NOMO-1 treated with dmso at 0.1 percent for 144 hours (cell line): ENCODE data around the gene ADCY5.
"Not testable (repeated sequence)": the region's sequence is repeated elsewhere in the genome, so short reads cannot be mapped to it uniquely, and the experiment has no call there.

Experiments
- DNase-seq: peaks from one replicate; lab custom pipeline; 2025; ENCODE audit not compliant: unreplicated experiment; lab: John Stamatoyannopoulos, UW

Gene ADCY5

DNA sequence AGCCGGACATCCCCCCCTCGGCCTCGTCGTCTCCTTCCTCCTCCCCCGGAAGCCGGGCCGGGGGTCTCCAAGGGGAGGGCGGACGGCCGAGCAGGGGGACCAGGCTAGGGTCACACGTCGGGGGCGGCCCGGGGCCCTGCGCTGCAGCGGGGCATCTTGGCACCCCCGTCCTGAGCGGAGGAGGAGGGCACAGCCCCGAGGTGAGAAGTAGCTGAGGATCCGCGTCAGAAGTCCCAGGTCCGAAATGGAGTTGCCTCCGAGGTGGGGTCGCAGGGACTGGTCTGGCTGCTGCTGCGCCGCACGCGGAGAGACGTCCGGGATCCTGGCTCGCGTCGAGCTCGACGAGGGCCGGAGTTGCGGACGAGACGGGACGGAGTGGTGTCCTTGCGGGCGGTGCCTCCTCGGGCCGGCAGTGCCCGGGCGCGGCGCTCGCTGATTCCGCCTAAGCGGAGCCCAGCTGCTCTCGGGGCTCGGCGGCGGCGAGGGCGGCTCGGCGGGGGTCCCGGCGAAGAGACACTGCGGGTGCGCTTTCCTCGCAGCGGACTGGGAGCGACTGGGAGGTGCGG lies at the start of gene ADCY5:
ADCY5 (minus strand) TSS at position 555 of the 566 bp plus-strand sequence; CDS start at position 10, 545 bp downstream.
- DNase-seq = no peak

DNA sequence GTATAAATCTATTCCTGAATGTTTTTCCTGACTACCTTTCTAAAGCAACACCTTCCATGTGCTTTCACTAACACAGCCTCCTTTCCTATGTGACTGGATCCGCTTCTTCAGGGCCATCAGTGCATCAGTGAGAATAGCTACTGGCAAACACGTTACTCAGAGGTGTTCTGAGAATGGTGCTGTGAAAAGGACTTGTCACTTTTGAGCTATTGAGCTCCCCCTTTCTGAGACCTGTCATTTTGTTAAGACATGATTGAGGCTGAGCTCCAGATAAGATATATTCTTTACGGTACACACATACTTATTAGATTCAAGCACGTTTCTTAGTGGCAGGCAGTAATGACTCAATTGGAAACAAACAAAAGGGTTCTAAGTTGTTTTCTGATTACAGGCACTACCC lies 45.0 kb upstream of the ADCY5 start:
- DNase-seq = no peak

DNA sequence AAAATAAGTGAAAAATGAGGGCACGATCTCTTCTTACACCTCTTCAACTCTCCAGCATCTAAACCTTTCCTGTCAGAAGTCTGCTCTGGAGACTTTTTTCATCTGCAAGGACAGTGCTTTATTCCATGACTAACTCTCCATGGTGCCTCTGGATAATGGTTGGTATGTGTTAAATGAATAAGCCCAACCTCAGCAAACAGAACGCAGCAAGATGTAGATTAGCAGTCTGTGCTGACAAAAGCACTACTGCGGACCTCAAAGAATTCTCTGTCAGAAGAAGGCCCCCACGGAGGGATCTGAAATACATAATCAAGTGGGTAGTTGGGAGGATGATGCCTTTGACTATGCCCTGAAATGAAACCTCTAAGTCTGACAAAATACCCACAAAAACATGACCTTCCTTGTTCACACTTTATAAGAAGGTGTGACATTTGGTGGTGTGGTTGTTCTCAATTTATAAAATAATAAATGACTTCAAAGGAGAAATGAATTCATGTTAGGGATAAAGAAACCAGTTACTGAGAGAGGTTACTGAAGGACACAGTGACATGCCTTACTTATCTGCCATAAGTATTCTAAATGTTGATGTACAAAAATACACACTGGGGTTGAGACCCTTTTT lies 43.2 kb upstream of the ADCY5 start:
- no peak for DNase-seq

DNA sequence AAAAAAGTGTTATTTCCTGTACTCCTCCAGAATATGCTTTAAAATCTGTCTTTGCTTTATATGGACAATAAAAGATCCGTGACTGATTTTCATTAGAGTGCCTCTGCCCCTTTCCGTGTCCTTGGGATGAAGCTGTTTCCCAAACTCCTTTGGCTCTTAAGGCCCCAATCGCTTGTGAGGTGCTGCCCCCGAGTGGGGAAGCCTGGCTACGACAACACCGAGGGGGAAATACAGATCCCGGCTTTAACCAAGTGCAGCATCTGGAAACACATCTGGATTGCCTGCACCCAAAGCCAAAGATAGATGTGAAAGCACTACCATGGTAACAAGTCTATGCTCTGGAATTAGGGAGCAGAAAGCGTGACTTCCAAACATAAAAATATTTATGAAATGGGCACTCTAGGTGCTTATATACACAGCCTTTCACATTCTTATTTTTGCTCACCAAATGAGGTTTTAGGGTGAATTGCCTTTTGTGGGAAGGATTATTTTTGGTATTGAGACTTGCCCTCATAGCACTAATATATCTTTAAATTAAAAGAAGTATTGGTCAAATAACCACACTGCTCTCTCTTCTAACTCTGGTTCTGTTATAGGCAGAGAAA lies 40.6 kb upstream of the ADCY5 start:
- DNase-seq = peak; percentile 2

DNA sequence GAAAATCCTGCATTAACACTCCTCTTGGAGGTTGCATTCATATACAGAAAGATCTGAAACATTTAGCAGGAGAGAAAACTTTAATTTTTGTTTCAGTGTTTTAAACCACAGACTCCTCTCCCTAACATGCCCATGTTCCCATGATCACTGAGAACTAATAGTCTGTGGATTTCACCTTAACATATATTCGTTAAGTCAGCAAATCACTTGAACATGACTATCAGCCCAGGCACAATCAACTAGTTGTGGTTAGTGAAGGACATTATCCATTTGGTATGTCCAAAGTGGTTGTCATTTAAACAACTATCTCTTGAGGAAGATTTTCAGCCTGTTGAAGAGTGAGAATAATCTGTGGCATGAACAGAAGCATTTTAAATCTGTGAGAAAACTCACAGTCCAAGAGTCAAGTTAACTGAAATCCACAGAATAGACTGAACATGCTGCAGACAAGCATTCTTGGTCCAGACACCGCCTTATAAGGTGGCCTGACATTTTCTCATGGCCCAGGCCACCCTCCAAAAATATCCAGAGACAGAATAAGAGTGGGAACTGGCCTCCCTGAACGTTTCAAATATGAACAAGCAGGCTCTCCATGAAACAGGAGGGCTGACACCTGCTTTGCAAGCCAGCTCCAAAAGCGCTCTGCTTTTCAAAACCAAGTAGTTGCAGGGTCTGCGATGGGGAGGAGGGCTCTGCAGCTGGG lies 39.9 kb upstream of the ADCY5 start:
- DNase-seq = no peak

DNA sequence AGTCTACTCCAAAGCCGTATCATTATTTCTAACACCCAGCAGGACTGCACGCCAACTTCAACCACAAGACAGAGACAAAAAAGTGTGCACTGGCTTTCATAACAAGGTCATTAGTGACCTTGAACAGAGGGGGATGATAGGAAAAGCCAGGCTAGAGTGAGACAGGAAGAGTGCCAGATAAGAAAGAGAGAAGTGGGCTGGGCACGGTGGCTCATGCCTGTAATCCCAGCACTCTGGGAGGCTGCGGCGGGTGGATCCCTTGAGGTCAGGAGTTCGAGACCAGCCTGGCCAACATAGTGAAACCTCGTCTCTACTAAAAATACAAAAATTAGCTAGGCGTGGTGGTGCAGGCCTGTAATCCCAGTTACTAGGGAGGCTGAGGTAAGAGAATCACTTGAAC lies 38.2 kb upstream of the ADCY5 start:
- DNase-seq = not testable (repeated sequence)

DNA sequence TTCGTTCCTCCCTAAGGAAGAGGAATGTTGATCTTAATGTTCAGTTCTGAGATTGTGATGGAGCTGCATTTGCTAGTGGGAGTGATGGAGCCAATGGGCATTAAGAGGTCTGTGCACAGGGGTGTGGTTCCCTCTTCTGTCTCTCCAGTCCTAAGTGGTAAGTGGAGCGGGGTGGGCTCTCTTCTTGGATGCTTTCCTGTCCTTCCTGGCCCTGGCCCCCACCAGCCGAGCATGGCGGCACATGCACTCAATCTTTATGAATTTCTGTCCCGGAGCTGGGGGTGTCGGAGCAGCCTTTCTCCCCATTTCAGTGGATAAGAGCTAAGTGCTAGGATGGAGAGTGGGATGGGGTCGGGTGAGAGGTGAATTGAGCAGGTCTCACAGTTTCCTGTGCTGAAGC lies 37.6 kb upstream of the ADCY5 start:
- DNase-seq = no peak

DNA sequence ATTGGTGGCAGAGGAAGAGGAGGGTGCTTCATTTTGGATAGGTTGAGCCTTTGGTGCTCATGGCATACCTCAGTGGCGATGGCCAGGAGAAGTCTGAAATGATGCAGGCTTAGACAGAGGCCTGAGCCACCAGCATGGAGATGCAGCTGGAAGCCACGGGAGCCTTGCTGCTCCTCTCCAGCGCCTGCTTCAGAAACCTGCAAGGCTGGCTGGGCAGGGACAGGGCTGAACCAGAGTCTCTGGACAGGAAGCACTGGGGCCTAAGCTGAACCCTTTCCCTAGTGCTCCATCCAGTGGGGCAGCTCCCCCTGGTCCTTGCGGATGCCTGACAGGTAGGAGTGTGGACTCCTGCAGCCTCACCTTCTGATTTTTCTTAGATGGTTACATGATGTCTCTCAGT lies 36.7 kb upstream of the ADCY5 start:
- DNase-seq = no peak

DNA sequence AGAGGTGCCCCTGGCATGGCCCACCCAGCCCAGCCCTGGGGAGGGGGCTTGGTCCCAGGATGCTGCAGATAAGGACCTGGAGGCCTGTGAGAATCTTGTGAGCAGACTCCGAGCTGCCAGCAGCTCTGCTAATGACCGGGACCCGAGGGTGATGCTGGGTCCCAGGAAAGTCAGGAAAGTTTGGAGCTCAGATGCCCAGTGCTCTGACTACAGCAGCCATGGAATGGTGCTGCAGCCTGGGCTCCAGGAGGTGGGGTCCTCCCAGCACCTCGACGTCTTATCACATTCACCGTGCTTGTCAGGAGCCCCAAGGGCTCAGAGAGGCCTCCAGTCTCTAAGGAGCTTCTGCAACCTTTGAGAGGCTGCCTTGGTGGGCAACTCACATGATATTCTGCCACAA lies 34.3 kb upstream of the ADCY5 start:
- no peak for DNase-seq

DNA sequence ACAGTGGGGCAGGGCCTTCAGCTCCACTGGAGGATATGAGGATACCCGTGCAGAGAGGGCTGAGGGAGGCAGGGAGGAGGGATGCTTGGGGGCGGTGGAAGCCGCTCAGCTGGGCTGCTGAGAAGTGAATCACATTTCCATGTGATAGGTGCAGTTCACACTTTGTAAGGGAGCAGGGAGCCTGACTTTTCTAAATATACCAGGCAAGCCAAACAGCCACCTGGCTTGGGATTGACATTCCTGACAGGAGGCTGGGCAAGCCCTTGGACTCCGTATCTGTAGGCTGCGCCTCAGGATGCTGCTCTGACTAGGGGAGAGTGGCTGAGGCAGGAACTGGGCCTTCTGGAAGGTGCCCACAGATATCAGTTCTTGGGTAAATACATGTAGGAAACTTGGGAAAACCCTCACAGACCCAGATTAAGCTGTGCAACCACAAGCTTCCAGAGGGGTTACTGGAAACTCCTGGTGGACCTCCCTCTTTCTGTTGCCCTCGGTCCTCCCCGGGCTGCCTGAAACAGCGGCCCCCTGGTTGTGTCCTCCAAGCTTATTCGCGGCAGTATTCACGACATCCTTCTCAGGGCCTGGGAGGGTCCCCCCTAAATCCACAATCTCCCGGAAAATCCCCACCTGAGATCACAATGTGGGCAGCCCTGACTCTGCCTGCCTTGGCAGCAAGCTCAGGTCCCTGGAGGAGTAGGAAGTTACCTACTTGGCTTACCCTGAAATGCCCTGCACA lies 33.0 kb upstream of the ADCY5 start:
- no peak for DNase-seq

DNA sequence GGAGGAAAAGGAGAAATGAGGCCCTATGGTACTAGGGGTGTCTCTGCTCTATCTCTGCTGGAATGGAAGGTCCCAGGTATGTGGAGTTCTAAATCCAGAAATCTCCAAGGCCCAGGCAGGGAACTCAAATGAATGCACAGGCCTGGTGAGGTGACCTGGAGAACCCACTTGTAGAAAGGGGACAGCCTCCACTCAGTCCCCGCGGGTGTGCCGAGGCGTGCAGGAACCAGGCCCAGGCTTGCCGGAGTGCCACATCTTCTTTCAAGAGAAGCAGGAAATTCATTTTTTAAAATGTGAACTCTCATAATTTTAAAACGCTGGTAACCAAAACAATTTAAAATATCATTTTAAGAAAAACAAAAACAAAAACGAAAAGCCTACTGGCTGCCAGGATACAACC lies 32.2 kb upstream of the ADCY5 start:
- no peak for DNase-seq

DNA sequence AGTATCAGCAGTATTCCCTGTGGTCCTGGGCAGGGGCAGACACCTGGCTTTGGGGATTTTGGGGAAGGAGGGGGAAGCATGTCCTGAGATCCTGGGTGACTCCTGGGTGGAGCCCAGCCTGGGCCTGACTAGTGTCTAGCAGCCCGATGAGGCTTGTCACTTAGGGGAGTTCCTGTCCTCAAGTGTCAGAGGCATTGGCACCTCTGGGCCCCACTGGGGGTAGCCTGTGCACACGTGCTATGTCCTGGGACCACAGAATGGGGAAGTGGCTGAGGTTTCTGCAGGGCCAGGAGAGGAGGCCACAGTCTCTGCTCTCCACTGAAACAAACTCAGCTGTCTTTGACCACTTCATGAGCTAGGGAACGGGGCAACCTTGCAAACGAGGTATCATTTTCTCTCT lies 31.5 kb upstream of the ADCY5 start:
- DNase-seq = no peak

DNA sequence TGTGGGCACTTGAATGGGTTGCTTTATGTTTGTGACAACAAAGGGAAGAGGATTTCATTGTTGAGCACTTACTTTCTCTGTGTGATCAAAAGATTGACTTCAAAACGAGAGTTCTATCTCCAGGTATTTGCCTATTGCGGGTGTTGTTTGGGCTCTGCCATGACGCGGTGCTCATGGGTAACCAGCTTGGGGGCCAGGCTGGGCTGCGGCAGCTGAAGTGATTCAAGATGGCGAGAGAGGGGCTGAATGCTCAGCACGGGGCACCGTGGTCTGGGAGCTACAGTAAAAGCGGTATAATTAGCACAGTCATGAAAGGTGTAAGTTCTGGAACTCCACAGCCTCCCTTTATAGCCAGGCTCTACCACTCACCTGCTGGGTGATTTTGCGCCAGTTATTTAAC lies 31.0 kb upstream of the ADCY5 start:
- no peak for DNase-seq

DNA sequence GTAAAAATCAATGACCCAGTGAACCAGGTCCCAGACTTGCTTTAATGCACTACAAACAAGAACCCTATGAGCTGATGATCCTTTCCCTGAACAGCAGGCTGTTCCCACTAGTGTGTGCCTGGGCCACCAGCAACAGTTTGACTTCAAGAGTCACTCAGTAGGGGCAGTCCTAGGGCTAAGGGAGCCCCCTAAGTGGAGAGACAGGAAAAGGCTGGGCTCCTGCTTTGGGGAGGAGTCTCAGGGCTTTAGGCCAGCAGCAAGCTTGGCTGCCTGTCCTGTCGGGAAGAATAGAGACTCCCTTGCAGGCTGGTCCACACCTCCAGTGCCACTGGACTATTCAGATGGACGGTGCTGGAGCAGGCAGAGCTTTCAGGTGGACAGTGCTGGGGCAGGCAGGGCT lies 29.4 kb upstream of the ADCY5 start:
- DNase-seq = no peak

DNA sequence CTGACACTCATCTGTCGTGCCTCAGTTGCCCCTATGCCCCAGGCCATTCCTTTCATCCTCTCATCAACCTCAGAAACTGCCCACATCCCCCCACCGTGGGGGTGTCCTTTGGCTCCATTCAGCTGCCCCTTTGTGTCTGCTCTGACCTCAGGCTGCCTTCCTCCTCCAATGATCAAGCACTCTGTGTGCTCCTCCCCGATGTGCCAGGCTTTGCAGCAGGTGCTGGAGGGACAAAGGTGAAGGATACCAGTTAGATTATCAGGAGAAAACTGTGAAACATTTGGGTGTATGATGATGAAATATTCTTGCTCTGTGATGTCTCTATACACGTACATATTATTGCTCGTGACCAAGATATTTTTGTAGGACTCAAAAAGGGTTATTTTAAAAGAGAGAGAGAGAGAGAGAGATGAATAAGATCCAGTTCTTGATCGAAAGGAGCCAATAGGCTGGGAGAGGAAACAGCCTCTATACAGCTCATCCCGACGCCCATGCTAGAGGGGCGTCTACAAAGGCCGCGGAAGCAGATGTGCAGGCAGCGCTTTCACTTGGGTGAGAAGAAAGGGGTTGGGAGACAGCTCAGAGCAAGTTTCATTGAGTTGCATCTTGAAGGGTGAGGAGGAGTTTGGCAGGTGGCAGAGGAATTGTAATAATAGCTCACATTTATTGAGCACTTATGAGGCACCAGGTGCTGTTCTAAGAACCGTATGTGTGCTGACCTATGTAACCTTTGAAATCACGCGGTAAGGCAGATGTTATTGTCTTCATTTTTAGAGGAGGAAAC lies 28.3 kb upstream of the ADCY5 start:
- no peak for DNase-seq

DNA sequence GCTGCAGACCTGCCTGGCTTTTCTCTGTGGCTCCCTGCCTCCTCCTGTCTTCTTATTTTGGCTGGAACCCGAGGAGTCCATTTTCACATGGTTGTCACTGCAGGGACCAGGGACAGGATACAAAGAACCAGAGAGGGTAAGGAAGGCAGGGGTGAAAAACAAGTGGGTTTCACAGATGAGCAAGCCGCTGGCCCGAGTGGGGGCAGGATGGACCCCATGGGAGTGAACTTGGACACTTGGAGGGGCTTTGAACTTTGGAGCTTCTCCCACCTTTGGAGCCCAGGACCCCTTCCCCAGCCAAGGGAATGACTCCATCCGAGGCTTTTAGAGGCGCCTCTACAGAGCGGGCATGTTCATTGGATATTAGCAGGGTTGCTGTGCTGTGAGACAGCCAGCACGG lies 26.9 kb upstream of the ADCY5 start:
- DNase-seq = no peak

DNA sequence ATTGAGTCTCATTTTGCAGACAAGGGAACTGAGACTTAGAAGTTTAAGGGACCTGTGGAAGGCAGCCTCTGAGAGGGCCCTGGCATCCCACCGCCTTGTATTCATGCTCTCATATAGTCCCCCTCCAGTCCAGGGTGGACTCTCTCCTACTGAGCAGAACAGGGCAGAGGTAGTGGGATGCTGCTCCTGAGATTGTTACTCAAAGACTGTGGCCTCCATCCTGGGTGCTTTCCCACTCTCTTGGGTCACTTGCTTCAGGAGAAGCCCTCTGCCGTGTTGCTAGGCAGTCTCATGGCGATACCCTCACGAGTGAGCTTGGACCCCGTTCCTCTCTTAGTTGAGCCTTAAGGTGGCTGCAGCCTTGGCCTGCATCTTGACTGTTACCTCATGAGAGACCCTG lies 22.2 kb upstream of the ADCY5 start:
- no peak for DNase-seq

DNA sequence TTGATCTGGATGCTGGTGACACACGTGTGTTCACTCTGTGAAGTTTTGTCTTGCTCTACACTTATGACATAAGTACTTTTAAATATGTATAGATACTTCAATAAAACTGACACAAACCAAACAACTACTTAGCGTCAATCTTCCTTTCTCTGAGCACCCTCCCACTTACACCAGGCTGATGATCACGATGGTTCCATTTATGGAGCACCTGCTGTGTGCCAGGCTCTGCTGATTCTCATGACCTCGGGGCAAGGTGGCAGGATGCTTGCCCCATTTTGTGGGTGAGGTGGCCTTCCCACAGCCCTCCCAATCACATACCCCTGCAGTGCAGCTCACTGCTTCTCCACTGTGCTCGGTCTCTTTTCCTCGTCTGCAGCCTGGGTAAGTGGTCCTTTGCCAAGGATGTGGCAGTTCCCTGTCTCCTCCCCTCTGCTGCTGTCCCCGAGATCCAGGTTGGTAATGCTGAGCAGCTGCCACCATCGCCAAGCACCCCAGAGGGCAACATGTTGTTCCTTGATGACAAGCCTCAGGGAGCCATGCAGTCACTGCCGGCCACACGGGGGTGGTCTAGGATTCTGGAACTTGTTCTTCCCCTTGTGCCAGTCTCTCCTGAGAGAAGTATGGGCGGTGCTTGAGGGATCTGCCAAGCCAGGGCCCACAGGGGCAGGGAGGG lies 20.6 kb upstream of the ADCY5 start:
- DNase-seq = no peak

DNA sequence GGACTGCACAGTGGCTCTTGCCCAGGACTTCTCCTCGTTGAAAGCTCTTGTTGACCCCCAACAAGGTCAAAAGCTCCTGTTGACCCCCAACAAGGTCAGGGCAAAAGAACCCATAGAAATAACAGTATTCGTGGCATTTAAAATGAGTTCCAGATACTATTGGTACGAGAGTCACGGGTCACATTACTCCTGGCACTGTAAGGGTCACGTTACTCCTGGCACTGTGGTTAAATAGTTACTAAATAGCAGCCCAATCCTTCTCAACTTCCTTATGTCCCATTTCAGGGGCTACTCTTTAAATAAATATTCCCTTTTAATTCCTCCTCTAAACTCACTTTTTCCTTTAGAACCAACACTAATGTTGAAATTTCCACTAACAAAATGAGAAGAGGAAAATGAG lies 18.2 kb upstream of the ADCY5 start:
- DNase-seq = no peak

DNA sequence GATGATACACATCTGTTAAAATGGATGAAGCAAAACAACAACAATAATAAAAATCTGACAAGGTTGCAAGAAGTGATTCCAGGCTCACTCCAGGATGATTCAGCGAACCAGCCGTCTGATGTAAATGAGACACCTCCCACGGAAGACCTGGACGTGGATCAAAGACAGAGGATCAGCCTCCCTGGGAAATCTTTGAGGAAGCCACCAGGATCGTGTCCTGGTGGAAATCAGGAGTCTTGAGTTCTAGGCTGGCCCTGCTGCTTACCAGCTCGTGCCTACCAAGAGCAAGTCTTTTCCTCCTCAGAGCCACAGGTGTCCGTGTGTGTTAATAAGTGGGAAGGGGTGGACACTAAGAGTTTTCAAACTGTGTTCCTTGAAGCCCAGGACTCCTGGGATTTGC lies 15.3 kb upstream of the ADCY5 start:
- DNase-seq = no peak
